NB4 (cell line): ENCODE measurements around the gene LRP4.
A peak's percentile ranks its signal among the peaks of the same experiment; 100 is the strongest.

ENCODE experiments used
- CTCF ChIP-seq: IDR thresholded peaks from one replicate; pipeline ENCODE4 v1.5.1; 2012; ENCODE audit warnings: low read depth, low read length
- MYC ChIP-seq: IDR thresholded peaks from 2 replicates; pipeline ENCODE4 v1.6.1; 2011; ENCODE audit warnings: low read depth, low read length
- POLR2A ChIP-seq: IDR thresholded peaks from 2 replicates; pipeline ENCODE4 v1.6.1; 2011; ENCODE audit warnings: mild to moderate bottlenecking; ENCODE audit not compliant: insufficient read length; ENCODE audit errors: extremely low read depth
- TF ChIP-seq, protein P1 (sequence below): IDR thresholded peaks from 2 replicates; pipeline ENCODE4 v1.6.1; 2011; ENCODE audit warnings: low read depth, low read length

GRCh38 chr11:46808799-46809431 lies 109.4 kb downstream of the LRP4 start:
- TF ChIP-seq CTCF (peak; percentile 57), POLR2A (no peak), MYC (no peak)
- TF ChIP-seq, protein P1, sequence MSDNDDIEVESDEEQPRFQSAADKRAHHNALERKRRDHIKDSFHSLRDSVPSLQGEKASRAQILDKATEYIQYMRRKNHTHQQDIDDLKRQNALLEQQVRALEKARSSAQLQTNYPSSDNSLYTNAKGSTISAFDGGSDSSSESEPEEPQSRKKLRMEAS: no peak
